PC-9 (cell line): Measurements from ENCODE around the gene PTPRA. TPM values are rescaled to one million over a fixed set of nuclear protein-coding genes. Genes with fewer than 3 reads are reported as not detected.

Source experiments
- BruUV-seq: library from RNA; stranded (reverse); fragments of 400-500 nt; replicated peaks from 2 replicates; lab custom pipeline; 2021; lab: Mats Ljungman, UMichigan
- CTCF ChIA-PET: fragments of 300-600 bp; sonication (Branson Sonifier 250); formaldehyde crosslinking; loops from one replicate; lab custom pipeline; 2022; ENCODE audit warnings: antibody characterized with exemption; lab: Charles Lee
- POLR2A ChIA-PET: fragments of 300-600 bp; sonication (Branson Sonifier 250); formaldehyde crosslinking; loops from one replicate; lab custom pipeline; 2022; ENCODE audit warnings: antibody characterized with exemption; ENCODE audit not compliant: unreplicated experiment; lab: Charles Lee
- DNase-seq, 2 experiments: peaks; one replicate each; pipeline versions ENCODE4 v3.0.0 to v3.0.0-alpha.2; 2015 to 2022; ENCODE audit warnings: mixed read lengths in 1 of 2
- H2AFZ ChIP-seq: fragments of 200-600 bp; sonication (generic); 2 replicates; pipeline ENCODE4 v1.8.1; 2017; ENCODE audit warnings: antibody characterized with exemption
- H3F3A ChIP-seq: fragments of 200-600 bp; sonication (generic); 2 replicates; pipeline ENCODE4 v1.8.1; 2017; ENCODE audit warnings: antibody characterized with exemption, mild to moderate bottlenecking, low read depth; ENCODE audit not compliant: insufficient read depth
- H3K27ac ChIP-seq: fragments of 200-600 bp; sonication (generic); 2 replicates; pipeline ENCODE4 v1.6.1; 2016; ENCODE audit warnings: mixed run types
- H3K27me3 ChIP-seq: fragments of 200-600 bp; sonication (generic); 2 replicates; pipeline ENCODE4 v1.6.1; 2016; ENCODE audit warnings: low read depth, mixed run types; ENCODE audit not compliant: insufficient read depth
- H3K36me3 ChIP-seq: fragments of 200-600 bp; sonication (generic); 2 replicates; pipeline ENCODE4 v1.6.1; 2016; ENCODE audit warnings: low read depth, mixed run types
- H3K4me1 ChIP-seq: fragments of 200-600 bp; sonication (generic); replicated peaks from 2 replicates; pipeline ENCODE4 v1.6.1; 2016; ENCODE audit warnings: mixed run types; ENCODE audit not compliant: insufficient read depth
- H3K4me2 ChIP-seq: fragments of 200-600 bp; sonication (generic); 2 replicates; pipeline ENCODE4 v1.6.1; 2017; ENCODE audit warnings: mixed run types
- H3K4me3 ChIP-seq: fragments of 200-600 bp; sonication (generic); 2 replicates; pipeline ENCODE4 v1.6.1; 2016; ENCODE audit warnings: mixed run types
- H3K79me2 ChIP-seq: fragments of 200-600 bp; sonication (generic); 2 replicates; pipeline ENCODE4 v1.6.1; 2017; ENCODE audit warnings: low read depth, mixed run types
- H3K9me2 ChIP-seq: fragments of 200-600 bp; sonication (generic); 2 replicates; pipeline ENCODE4 v1.8.1; 2017; ENCODE audit warnings: mild to moderate bottlenecking; ENCODE audit not compliant: insufficient read depth
- H3K9me3 ChIP-seq: fragments of 200-600 bp; sonication (generic); 2 replicates; pipeline ENCODE4 v1.8.1; 2016; ENCODE audit warnings: low read depth; ENCODE audit not compliant: insufficient read depth
- H4K20me1 ChIP-seq: fragments of 200-600 bp; sonication (generic); 2 replicates; pipeline ENCODE4 v1.8.1; 2017; ENCODE audit not compliant: insufficient read depth
- EZH2 ChIP-seq: fragments of 200-600 bp; sonication (generic); IDR thresholded peaks from 2 replicates; pipeline ENCODE4 v1.8.0; 2017; ENCODE audit warnings: antibody characterized with exemption, low read depth
- intact Hi-C: fragments of 100-400 bp; cut with micrococcal nuclease; formaldehyde crosslinking; loops from one replicate; pipeline ENCODE4 v1.10.0; 2022; ENCODE audit not compliant: unreplicated experiment
- total RNA-seq: library from RNA; stranded (reverse); gene quantifications from 2 replicates; pipeline ENCODE4 v1.2.3, GENCODE V29; 2021
- TF ChIP-seq, protein P1 (sequence below): fragments of 200-600 bp; sonication (generic); conservative IDR thresholded peaks from 2 replicates; pipeline ENCODE4 v1.6.1; 2017; ENCODE audit warnings: mixed run types, antibody characterized with exemption, mild to moderate bottlenecking, moderate library complexity

PTPRA gene
- total RNA-seq, 1 experiment from 2014 or later, result 48.8 TPM

DNA sequence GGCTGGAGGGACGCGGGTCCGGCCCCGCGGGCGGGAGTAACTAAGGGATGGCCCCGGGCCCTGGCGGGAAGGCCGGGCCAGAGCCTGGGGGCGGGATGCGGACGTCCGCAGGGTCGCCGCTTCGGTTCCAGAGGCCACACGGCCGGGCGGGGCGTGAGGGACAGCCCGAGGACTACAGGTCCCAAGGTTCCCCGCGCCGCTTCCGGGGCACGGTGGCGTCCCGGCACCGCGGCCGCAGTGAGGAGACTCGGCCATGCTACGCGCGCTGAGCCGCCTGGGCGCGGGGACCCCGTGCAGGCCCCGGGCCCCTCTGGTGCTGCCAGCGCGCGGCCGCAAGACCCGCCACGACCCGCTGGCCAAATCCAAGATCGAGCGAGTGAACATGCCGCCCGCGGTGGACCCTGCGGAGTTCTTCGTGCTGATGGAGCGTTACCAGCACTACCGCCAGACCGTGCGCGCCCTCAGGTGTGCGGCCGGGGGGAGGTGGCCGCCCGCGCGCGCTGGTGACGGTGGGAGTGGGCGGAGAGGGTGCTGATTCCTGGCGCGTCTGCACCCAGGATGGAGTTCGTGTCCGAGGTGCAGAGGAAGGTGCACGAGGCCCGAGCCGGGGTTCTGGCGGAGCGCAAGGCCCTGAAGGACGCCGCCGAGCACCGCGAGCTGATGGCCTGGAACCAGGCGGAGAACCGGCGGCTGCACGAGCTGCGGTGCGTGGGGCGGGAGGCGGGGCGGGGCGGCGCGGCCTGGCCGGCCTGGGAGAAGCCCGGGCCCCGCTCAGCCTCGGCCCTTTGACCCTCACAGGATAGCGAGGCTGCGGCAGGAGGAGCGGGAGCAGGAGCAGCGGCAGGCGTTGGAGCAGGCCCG is 172.8 kb downstream of the PTPRA start, which contains the start of gene MRPS26:
TSS of gene MRPS26 (plus strand) at position 237 of the 861 bp plus-strand sequence. CDS start at position 254, 17 bp downstream.
- Histone ChIP-seq H3K4me2 (peak within 1 kb of the TSS; percentile 87), H2AFZ (peak within 1 kb of the TSS; percentile 89), H3K9me3 (no peaks in the 10 kb centered on the region), H3K27ac (no peak within 1 kb of the TSS), H3K27me3 (no peaks in the 10 kb centered on the region), H3K4me3 (peak within 1 kb of the TSS; percentile 99), H4K20me1 (0 out of 2 replicates have a peak, but pooled peaks cover 3% of the 10 kb centered on the region), H3K79me2 (peaks cover 23% of the 10 kb centered on the region), H3K9me2 (no peaks in the 10 kb centered on the region), H3F3A (peaks cover 14% of the 10 kb centered on the region; the same call in 1 of the 2 replicates), H3K36me3 (peaks cover 22% of the 10 kb centered on the region), H3K4me1 (0 out of 2 replicates have a peak, but pooled peaks cover 10% of the 10 kb centered on the region)
- intact Hi-C loops, result no loop called here
- TF ChIP-seq, protein P1, sequence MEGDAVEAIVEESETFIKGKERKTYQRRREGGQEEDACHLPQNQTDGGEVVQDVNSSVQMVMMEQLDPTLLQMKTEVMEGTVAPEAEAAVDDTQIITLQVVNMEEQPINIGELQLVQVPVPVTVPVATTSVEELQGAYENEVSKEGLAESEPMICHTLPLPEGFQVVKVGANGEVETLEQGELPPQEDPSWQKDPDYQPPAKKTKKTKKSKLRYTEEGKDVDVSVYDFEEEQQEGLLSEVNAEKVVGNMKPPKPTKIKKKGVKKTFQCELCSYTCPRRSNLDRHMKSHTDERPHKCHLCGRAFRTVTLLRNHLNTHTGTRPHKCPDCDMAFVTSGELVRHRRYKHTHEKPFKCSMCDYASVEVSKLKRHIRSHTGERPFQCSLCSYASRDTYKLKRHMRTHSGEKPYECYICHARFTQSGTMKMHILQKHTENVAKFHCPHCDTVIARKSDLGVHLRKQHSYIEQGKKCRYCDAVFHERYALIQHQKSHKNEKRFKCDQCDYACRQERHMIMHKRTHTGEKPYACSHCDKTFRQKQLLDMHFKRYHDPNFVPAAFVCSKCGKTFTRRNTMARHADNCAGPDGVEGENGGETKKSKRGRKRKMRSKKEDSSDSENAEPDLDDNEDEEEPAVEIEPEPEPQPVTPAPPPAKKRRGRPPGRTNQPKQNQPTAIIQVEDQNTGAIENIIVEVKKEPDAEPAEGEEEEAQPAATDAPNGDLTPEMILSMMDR, result no peak
- no peak for TF ChIP-seq EZH2
- CTCF ChIA-PET, result interaction anchor here (0.6 kb wide), 1 partner anchor 70 kb away, joined by 13 read pairs; no protein-coding TSS in a partner anchor
- BruUV-seq, result no TSS peak
- DNase-seq, result peak; percentile 76 to 91
- POLR2A ChIA-PET, result interaction anchor here (0.5 to 0.6 kb wide), 4 partner anchors 56 to 960 kb away, joined by 5 to 33 read pairs (median 8); no protein-coding TSS in a partner anchor

DNA sequence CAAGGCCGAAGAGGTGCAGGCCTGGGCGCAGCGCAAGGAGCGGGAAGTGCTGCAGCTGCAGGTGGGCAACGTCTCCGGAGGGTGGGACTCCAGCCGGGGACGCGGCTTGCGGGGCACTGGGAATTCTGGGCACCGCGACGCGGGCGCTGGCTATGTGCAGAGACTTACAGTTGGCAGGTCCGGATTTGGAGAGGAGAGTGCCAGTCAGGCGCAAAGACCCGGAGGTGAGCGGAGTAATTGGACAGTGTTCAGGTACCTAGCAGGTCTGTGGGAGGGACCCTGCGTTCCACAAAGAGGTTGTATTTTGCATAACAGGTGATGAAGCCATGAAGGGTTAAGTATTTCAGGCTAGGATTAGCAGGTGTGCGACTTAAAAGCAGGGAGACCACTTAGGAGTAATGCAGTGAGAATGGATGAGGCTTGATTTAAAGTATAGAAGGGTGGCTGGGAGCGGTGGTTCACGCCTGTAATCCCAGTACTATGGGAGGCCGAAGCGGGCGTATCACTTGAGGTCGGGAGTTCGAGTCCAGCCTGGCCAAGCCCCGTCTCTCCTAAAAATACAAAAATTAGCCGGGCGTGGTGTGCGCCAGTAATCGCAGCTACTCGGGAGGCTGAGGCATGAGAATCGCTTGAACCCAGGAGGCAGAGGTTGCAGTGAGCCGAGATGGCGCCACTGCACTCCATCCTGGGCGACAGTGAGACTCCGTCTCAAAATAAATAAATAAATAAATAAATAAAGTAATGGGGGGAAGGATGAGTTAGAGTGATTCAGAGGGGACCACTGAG is 173.6 kb downstream of the PTPRA start:
- Histone ChIP-seq H3K4me3 (peak overlapping the region; percentile 99), H3K27ac (no peak overlapping the region), H2AFZ (peak overlapping the region; percentile 89), H3K79me2 (peaks cover 23% of the 10 kb centered on the region), H3K36me3 (peaks cover 22% of the 10 kb centered on the region), H3K27me3 (no peaks in the 10 kb centered on the region), H3F3A (peaks cover 18% of the 10 kb centered on the region), H3K9me2 (no peaks in the 10 kb centered on the region), H3K4me2 (peak overlapping the region; percentile 87), H4K20me1 (0 out of 2 replicates have a peak, but pooled peaks cover 3% of the 10 kb centered on the region), H3K4me1 (peaks cover 10% of the 10 kb centered on the region; the same call in 1 of the 2 replicates), H3K9me3 (no peaks in the 10 kb centered on the region)
- POLR2A ChIA-PET, result no interaction called here
- peak; percentile 49 to 54 for DNase-seq
- BruUV-seq, result no TSS peak
- TF ChIP-seq, protein P1, result no peak
- no peak for TF ChIP-seq EZH2
- intact Hi-C loops, result no loop called here
- CTCF ChIA-PET, result interaction anchor here (0.6 kb wide), 1 partner anchor 105 kb away, joined by 10 read pairs; no protein-coding TSS in a partner anchor
